Stimulated activated CD8-positive, alpha-beta memory T cell treated with anti-CD3 and anti-CD28 coated beads, Interleukin-12 subunit alpha, Interleukin-12 subunit beta, amount 100 ng/mL, for 24 hours (primary cell): ENCODE measurements around the gene SCNN1B.
"Not testable (repeated sequence)": the region's sequence is repeated elsewhere in the genome, so short reads cannot be mapped to it uniquely, and the experiment has no call there.

Experiments used
- DNase-seq: peaks from one replicate; pipeline ENCODE4 v3.0.0-alpha.2; 2020; ENCODE audit errors: extremely low read depth

Gene SCNN1B

GRCh38 chr16:23355106-23355670, 53.1 kb downstream of the SCNN1B start:
- no peak for DNase-seq

GRCh38 chr16:23356941-23357340, 54.8 kb downstream of the SCNN1B start:
- DNase-seq, result no peak

DNA sequence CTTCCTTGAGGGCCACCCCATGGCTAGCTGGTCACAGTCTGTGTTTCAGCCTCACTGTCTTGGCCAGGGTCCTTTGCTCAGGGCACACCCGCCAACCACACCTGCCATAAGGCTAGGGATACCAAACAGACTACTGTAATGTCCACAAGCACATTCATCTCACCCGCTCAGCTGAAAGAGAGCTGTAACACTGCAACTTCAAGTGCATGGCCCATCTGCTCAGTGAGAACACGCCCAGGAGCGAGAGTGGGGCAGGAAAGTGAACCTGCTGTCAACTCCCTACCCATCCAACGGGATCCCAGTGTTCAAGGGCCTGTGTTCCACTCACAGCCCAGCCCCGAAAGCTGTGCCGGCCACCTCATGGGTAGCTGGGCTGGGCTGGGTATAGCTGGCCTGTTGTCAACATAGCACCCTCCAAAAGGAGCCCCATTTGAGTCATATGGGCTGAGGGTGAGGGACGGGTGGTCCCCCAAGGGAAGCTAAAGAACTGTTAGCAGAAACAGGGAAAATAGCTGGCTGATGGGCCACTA, 55.7 kb downstream of the SCNN1B start:
- DNase-seq, result no peak

GRCh38 chr16:23359092-23359760, 57.1 kb downstream of the SCNN1B start:
- DNase-seq, result no peak

DNA sequence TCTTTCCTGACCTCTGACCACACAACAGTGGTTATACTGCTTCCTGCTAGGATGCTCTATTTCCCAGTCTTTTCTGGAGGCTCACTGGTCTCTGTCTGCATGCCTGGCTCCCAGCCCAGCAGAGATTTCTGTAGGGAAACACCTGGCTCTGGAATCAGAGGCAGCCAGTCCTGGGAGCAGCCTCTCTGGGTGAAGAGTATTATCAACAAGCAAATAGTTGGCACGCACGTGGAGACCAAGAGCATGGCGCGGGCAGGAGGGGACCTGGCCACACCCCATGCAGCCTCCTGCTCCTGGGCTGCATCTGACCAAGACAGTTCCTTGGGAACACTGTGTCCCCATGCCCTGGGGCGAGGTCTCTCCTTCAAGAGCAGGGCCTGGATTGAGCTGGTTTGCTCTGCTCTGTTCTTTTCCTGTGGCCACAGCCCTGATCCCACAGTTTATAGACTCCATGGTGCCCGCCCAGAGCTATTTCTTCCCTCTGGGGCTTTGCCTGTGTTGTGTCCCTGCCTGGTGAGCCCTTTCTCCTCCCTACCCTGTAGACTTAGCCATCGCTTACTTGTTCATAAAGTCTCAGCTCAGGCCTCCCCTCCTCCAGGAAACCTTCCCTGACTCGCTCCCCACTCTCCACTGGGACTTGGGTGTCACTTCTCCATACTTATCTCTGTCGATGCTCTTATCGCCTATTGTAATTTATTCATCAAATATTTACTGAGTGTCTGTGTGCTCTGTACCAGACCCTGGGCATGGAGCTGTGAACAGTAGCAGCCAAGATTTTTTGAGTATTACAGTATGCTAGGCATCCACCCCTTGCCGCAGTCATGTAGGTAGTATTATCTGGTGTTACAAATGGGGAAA, 60.6 kb downstream of the SCNN1B start:
- DNase-seq, result no peak

DNA sequence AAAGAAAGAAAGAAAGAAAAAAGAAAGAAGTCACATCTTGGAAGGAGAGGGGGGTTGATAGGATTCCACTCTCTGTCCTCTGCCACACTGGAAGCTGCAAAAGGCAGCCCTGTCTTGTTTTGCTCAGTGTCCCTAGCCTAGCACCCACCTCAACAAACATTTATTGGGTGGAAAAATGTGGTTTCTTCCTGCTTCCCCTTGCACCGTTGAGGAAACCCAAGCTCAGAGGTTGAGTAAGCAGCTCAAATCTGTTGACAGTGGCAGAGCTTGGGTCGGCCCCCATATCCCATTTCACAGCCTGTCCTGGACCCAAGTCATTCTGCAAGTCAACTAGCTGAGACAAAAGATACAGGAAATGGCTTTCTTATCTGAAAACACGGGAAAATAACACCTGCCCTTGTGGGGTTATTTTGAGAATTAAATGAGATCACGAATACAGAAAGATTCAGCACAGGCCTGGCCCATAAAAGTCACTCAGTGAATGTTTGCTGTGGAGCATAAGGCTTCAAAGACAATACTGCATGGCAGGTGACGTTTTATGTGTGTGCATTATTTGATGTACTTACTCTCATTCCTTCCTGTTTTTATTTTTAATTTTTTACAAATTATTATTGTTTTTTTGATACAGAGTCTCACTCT, 63.6 kb downstream of the SCNN1B start:
- no peak for DNase-seq

DNA sequence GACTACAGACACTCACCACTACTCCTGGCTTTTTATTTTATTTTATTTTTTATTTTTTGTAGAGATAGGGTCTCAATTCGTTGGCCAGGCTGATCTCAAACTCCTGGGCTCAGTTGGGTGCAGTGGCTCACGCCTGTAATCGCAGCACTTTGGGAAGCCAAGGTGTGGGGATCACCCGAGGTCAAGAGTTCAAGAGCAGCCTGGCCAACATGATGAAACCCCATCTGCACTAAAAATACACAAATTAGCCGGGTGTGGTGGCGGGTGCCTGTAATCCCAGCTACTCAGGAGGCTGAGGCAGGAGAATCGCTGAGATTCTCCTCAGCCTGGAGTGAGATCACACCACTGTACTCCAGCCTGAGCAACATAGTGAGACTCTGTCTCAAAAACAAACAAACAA, 64.2 kb downstream of the SCNN1B start:
- DNase-seq, result not testable (repeated sequence)

DNA sequence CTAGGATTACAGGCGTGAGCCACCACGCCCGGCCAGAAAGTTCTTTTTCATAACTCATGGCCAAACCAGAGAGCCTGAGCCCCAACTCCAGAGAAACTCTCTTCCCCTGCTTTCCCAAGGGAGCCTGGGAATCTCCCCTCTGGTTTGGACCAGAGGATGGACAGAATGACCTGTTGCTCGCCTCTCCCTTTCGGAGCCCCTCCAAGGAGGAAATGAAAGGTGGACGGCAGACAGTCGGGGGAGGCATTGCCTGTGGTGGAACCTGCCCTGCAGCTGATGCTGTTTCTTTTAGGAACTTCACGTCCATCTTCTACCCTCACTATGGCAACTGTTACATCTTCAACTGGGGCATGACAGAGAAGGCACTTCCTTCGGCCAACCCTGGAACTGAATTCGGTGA, 65.5 kb downstream of the SCNN1B start:
- DNase-seq, result no peak

DNA sequence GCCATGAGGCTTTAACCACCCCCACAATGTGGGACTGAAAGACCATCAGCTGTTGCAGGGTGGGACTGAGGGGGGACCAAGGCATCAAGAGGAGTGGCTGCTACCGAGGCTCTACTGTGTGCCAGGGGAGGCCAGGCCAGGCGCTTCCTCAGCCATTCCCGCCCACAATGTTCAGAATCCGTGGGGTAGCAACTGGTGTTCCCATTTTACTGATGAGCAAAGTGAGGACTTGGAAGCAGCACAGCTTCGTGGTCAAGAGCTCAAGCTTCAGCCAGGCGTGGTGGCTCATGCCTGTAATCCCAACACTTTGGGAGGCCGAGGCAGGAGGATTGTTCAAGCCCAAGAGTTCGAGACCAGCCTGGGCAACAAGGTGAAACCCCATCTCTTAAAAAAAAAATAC, 65.9 kb downstream of the SCNN1B start:
- no peak for DNase-seq

DNA sequence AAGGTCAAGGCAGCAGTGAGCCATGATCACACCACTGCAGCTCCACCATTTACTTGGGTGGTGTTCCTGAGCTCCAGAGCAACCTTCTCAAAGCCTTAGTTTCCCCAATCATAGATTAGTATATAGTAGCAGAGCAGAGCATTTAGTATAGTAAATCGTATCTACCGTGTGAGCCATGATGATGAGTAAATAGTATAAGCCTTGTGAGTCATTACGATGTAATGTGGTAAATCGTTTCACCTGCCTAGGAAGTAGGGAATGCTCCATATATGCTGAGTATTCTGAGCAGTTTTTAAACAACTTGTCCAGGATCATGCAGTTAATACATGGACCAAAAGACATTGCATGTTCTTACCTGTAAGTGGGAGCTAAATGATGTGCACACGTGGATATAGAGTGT, 66.4 kb downstream of the SCNN1B start:
- no peak for DNase-seq

GRCh38 chr16:23369416-23369815, 67.3 kb downstream of the SCNN1B start:
- DNase-seq, result no peak

DNA sequence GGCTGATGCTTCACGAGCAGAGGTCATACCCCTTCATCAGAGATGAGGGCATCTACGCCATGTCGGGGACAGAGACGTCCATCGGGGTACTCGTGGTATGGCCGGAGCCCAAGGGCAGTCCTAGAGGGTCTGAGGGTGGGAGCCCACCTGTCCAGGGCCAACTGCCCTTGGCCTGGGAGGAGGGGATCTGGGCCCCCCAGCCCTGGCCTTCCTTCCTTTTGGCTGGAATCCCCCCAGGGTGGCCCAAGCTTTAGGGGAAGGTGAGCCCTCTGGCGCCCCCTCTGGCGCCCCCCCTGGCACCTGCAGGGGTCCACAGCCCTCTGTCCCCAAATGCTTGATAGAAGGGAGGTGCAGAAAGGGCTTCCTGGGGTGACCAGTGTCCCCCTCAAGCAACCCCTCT, 69.3 kb downstream of the SCNN1B start:
- DNase-seq, result no peak

DNA sequence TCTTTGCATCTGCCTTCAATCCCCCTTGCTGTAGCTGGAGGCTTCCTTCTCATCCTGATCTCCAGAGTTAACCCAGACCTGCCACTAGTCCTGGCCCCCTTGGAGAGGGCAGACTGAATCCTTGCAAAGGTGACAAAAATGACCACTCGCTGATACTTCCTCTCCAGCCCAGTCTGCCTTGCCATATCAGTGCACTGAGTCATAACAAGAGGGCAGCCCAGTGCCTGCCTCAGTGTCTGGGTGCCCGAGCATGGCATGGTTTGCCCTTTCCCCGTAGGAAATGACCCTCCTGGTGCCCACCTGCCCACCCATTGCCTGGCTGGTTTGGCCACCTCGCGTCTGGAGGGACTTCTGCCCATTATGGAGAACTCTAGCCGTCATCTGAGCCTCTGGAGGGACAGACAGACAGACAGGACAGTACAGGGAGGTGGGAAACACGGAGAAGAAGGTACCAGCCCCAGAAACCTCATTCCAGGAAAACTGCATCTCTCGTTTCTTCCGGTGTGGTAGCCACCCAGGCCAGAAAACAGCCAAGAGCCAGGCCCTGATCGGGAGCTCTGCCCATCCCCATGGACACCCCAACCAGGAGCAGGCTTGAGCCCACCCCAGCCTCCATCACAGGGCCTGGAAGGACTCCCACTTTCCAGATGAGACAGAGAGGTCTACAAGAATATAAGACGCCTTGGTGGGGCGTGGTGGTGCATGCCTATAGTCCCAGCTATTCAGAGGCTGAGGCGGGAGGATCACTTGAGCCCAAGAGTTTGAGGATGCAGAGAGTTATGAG, 71.5 kb downstream of the SCNN1B start:
- no peak for DNase-seq

GRCh38 chr16:23374721-23375510, 72.8 kb downstream of the SCNN1B start:
- no peak for DNase-seq

GRCh38 chr16:23375643-23376042, 73.5 kb downstream of the SCNN1B start:
- no peak for DNase-seq

DNA sequence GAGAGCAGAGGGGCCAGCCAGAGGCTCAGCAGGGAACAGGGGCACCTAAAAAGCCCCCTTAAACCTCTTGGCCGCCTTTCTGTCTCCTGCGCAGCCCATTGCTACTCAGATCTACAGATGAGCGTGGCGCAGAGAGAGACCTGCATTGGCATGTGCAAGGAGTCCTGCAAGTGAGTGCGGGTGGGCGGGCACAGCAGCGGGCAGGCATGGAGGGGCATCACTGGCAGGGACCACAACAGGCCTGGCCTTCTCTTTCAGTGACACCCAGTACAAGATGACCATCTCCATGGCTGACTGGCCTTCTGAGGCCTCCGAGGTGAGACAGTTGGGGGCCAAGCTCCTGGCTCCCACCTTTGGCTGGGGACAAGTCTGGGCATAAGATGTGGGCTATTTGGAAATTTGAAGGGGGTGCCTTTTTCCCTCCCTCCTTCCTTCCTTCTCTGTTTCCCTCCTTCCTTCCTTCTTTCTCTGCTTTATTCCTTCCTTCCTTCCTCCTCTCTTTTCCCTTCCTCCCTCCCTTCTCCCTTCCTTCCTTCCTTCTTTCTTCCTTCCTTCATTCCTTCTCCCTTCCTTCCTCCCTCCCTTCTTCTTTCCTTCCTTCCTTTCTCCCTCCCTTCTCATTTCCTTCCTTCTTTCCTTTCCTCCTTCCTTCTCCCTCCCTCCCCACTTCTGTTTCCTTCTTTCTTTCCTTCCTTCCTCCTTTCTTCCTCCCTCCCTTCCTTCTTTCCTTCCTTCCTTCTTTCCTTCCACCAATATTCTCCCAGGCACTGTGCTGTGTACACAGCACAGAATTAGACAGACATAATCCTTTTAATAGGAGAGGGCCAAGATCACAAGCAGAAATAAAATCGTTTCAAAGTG, 75.2 kb downstream of the SCNN1B start:
- DNase-seq, result no peak

DNA sequence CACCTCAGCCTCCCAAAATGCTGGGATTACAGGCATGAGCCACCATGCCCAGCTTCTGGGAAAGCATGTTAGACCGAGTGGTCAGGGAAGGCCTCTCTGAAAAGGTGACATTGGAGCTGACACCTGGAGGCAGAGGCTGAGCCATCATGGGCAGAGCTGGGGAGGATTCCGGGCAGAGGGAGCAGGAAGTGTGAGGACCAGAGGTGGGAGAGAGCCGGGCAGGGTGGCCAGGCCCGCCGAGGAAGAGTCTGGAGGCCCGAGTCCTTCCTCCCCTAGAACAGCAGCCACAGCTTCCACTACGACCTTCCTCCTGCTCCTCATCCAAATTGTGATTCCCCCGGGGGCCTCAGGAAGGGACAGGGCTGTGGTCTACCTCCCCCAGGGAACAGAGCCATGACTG, 76.2 kb downstream of the SCNN1B start:
- DNase-seq, result no peak

- DNase-seq, result no peak
Observed at GRCh38 chr16:23378921-23379320, 76.8 kb downstream of the SCNN1B start.

GRCh38 chr16:23379707-23380106, 77.6 kb downstream of the SCNN1B start:
- DNase-seq, result no peak

- DNase-seq, result no peak
Observed at GRCh38 chr16:23380501-23380951, 78.4 kb downstream of the SCNN1B start.
